Adrenal gland (tissue), 5 donors: ENCODE results near the gene MMP24OS.

ENCODE experiments used
- CTCF ChIP-seq, 6 experiments: fragments of 450-650 bp in 4 of 6; fragments of 200-600 bp in 2 of 6; sonication (generic) in 1 of 6; IDR thresholded peaks; 1 replicate in 5 of 6; 2 replicates in 1 of 6; pipeline versions ENCODE4 v1.5.1 to v1.8.0; 2016 to 2021; ENCODE audit warnings: antibody characterized with exemption in 6 of 6, mild to moderate bottlenecking in 2 of 6, moderate library complexity in 1 of 6
- POLR2A ChIP-seq, 2 donors: fragments of 450-650 bp; IDR thresholded peaks; one replicate each; pipeline ENCODE4 v1.6.1; 2017; ENCODE audit warnings: antibody characterized with exemption in 2 of 2, mild to moderate bottlenecking in 2 of 2, moderate library complexity in 1 of 2
- donor health status: DM: no; HTN: no; CAD: no.

DNA sequence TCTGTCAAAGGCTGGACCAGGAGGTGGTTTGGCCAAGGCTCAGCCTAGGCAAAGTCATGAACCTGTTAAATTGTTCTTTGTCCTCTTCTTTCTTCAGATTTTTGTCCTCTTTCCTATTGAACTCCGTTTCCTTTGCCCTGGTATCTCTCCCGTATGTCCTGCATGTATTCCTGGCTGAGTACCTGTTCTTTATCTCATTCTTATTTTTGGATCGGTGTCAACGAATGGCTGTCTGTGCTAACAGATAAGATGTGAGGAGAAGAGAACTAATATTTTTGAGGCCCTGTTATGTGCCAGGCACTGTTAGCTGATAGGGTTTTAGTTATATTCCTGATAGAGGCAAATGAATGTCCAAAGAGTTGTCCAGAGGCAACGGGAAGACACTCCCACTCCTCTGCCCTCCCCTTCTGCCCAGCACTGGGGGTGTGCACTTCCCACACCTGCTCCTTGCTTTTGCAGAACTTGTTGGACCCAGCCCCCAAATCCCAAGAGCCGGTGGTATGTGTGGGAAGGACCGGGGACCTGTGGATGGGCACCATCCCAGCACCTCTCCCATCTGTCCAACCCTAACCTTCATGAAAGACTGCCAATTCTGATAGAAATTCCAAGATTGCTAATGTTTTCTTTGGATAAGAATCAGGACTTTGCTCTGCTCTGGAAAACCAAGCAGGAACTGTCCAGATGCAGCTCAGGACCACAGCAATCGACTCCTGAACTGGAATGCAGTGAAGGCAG, 20.6 kb downstream of the MMP24OS start:
- TF ChIP-seq CTCF (IDR thresholded peaks at IDR 0.05) = no peak
- TF ChIP-seq POLR2A (IDR thresholded peaks at IDR 0.05) = no peak
